AG04449 (cell line): ENCODE results near the gene GCDH.
A peak's percentile ranks its signal among the peaks of the same experiment; 100 is the strongest.

Source experiments
- CTCF ChIA-PET: fragments of 350-600 bp; formaldehyde crosslinking; extraction: SDS; loops from one replicate; lab custom pipeline; 2021; ENCODE audit warnings: antibody characterized with exemption; lab: Yijun Ruan, JAX
- POLR2A ChIA-PET: fragments of 400-600, 350-600 bp; formaldehyde crosslinking; extraction: SDS; loops from one replicate; lab custom pipeline; 2020; ENCODE audit warnings: antibody characterized with exemption, inconsistent platforms; lab: Yijun Ruan, JAX
- DNase-seq: peaks from one replicate; pipeline ENCODE4 v3.0.0-alpha.2; 2010; ENCODE audit warnings: low read depth, low spot score
- H3K4me3 ChIP-seq: 2 replicates; pipeline ENCODE4 v1.5.1; 2011; ENCODE audit warnings: low read depth, mild to moderate bottlenecking, control low read depth, low read length
- CTCF ChIP-seq: IDR thresholded peaks from one replicate; pipeline ENCODE4 v1.5.1; 2011; ENCODE audit warnings: mild to moderate bottlenecking, moderate library complexity, low read length, control low read depth, inconsistent platforms; ENCODE audit not compliant: insufficient read depth; ENCODE audit errors: missing control alignments

GCDH gene

GRCh38 chr19:12924621-12925310 lies 33.8 kb downstream of the GCDH start:
- H3K4me3 ChIP-seq, result no peak overlapping the region
- no peak for TF ChIP-seq CTCF
- DNase-seq, result no peak
- CTCF ChIA-PET, result no interaction called here
- POLR2A ChIA-PET, result no interaction called here

GRCh38 chr19:12930002-12930645 lies 39.2 kb downstream of the GCDH start:
- POLR2A ChIA-PET, result no interaction called here
- CTCF ChIA-PET, result interaction anchor here (1.2 to 4.1 kb wide), 2 partner anchors 35 to 164 kb away, joined by 3 to 20 read pairs; no protein-coding TSS in a partner anchor

GRCh38 chr19:12932392-12933286 lies 41.7 kb downstream of the GCDH start:
- H3K4me3 ChIP-seq, result peak overlapping the region; percentile 96
- ChIA-PET CTCF (interaction anchor here (1.0 to 4.1 kb wide), 5 partner anchors 10 to 161 kb away, joined by 3 to 20 read pairs (median 6); no protein-coding TSS in a partner anchor), POLR2A (interaction anchor here (0.8 to 1.3 kb wide), 6 partner anchors 12 to 220 kb away, joined by 3 to 7 read pairs (median 4); partner anchors contain the start of gene SYCE2)
- TF ChIP-seq CTCF, result no peak
- no peak for DNase-seq

More at GRCh38 chr19:12930002-12930645, 39.2 kb downstream of the GCDH start:
- DNase-seq, result no peak
- TF ChIP-seq CTCF, result no peak
- H3K4me3 ChIP-seq, result no peak overlapping the region

GRCh38 chr19:12933287-12934072 lies 42.5 kb downstream of the GCDH start, which contains the start of gene FARSA:
TSS of gene FARSA (minus strand) at chr19:12933711. CDS start at chr19:12933696, 15 bp downstream.
- peak within 1 kb of the TSS; percentile 96 for H3K4me3 ChIP-seq
- no peak for DNase-seq
- TF ChIP-seq CTCF, result no peak
- ChIA-PET CTCF (interaction anchor here (1.0 to 4.1 kb wide), 3 partner anchors 12 to 156 kb away, joined by 4 to 20 read pairs (median 6); no protein-coding TSS in a partner anchor), POLR2A (interaction anchor here (0.6 to 1.3 kb wide), 7 partner anchors 12 to 219 kb away, joined by 3 to 7 read pairs (median 4); partner anchors contain the start of gene SYCE2)

GRCh38 chr19:12935071-12935470 lies 44.1 kb downstream of the GCDH start:
- no peak overlapping the region for H3K4me3 ChIP-seq
- no peak for TF ChIP-seq CTCF
- no peak for DNase-seq
- ChIA-PET CTCF (interaction anchor here (1.2 kb wide), 1 partner anchor 30 kb away, joined by 3 read pairs; no protein-coding TSS in a partner anchor), POLR2A (no interaction called here)
